DOHH2 (cell line): ENCODE results near the gene KIRREL3.
A peak's percentile ranks its signal among the peaks of the same experiment; 100 is the strongest.

ENCODE experiments used
- H3F3A ChIP-seq: fragments of 200-600 bp; sonication (generic), shearing (Covaris generic); 2 replicates; pipeline ENCODE4 v1.6.0; 2016; ENCODE audit warnings: antibody characterized with exemption, mild to moderate bottlenecking; ENCODE audit not compliant: control insufficient read depth, insufficient read depth
- H3K27ac ChIP-seq: fragments of 200-600 bp; sonication (generic); 2 replicates; pipeline ENCODE4 v1.5.1; 2014; ENCODE audit warnings: low read depth, mild to moderate bottlenecking, low read length, moderate library complexity
- H3K27me3 ChIP-seq: fragments of 200-600 bp; sonication (generic); 2 replicates; pipeline ENCODE4 v1.6.1; 2014; ENCODE audit warnings: mild to moderate bottlenecking, low read length, mixed read lengths; ENCODE audit not compliant: control insufficient read depth
- H3K36me3 ChIP-seq: fragments of 200-600 bp; sonication (generic); 2 replicates; pipeline ENCODE4 v1.6.1; 2014; ENCODE audit warnings: mild to moderate bottlenecking, low read length, moderate library complexity, mixed read lengths; ENCODE audit not compliant: control insufficient read depth
- H3K4me1 ChIP-seq: fragments of 200-600 bp; sonication (generic); 2 replicates; pipeline ENCODE4 v1.6.1; 2014; ENCODE audit warnings: mild to moderate bottlenecking, low read length, mixed read lengths; ENCODE audit not compliant: control insufficient read depth
- H3K4me2 ChIP-seq: fragments of 200-600 bp; sonication (generic); 2 replicates; pipeline ENCODE4 v1.6.0; 2014; ENCODE audit warnings: mild to moderate bottlenecking, low read length, moderate library complexity
- H3K4me3 ChIP-seq: fragments of 200-600 bp; sonication (generic); 2 replicates; pipeline ENCODE4 v1.5.1; 2014; ENCODE audit warnings: mild to moderate bottlenecking, low read length, mixed read lengths
- H3K79me2 ChIP-seq: fragments of 200-600 bp; sonication (generic); 2 replicates; pipeline ENCODE4 v1.6.1; 2014; ENCODE audit warnings: mild to moderate bottlenecking, low read length, mixed read lengths; ENCODE audit not compliant: control insufficient read depth
- H3K9me2 ChIP-seq: fragments of 200-600 bp; sonication (generic); replicated peaks from 2 replicates; pipeline ENCODE4 v1.6.1; 2014; ENCODE audit warnings: mild to moderate bottlenecking, low read length, mixed read lengths; ENCODE audit not compliant: control insufficient read depth
- H3K9me3 ChIP-seq: fragments of 200-600 bp; sonication (generic); 2 replicates; pipeline ENCODE4 v1.6.1; 2014; ENCODE audit warnings: antibody characterized with exemption, low read length, mixed read lengths; ENCODE audit not compliant: control insufficient read depth, insufficient read depth
- H4K20me1 ChIP-seq: fragments of 200-600 bp; sonication (generic); 2 replicates; pipeline ENCODE4 v1.6.0; 2014; ENCODE audit warnings: low read depth, mild to moderate bottlenecking, antibody characterized with exemption, low read length, moderate library complexity; ENCODE audit not compliant: control insufficient read depth, insufficient read depth
- CTCF ChIP-seq: fragments of 200-600 bp; sonication (generic); IDR thresholded peaks from one replicate; pipeline ENCODE4 v1.5.1; 2014; ENCODE audit warnings: antibody characterized with exemption, mild to moderate bottlenecking, low read depth, low read length; ENCODE audit not compliant: poor library complexity, severe bottlenecking
- EZH2phosphoT487 ChIP-seq: fragments of 200-600 bp; sonication (generic); IDR thresholded peaks from 2 replicates; pipeline ENCODE4 v1.6.1; 2017; ENCODE audit warnings: borderline replicate concordance, mild to moderate bottlenecking, antibody characterized with exemption, low read length, moderate library complexity, mixed read lengths

KIRREL3 gene

GRCh38 chr11:126485986-126486635 lies 514.5 kb downstream of the KIRREL3 start:
- Histone ChIP-seq H3K79me2 (no peaks in the 10 kb centered on the region), H3K9me2 (no peaks in the 10 kb centered on the region), H3K36me3 (no peaks in the 10 kb centered on the region), H3K9me3 (no peaks in the 10 kb centered on the region), H3K27ac (no peak overlapping the region), H3K27me3 (no peaks in the 10 kb centered on the region), H3K4me3 (no peak overlapping the region), H3K4me2 (no peak overlapping the region), H3F3A (no peaks in the 10 kb centered on the region), H4K20me1 (no peaks in the 10 kb centered on the region), H3K4me1 (peaks cover 18% of the 10 kb centered on the region)
- no peak for TF ChIP-seq CTCF
- no peak for TF ChIP-seq EZH2phosphoT487

- Histone ChIP-seq H3F3A (no peaks in the 10 kb centered on the region), H3K9me2 (no peaks in the 10 kb centered on the region), H3K4me3 (no peak overlapping the region), H3K79me2 (no peaks in the 10 kb centered on the region), H4K20me1 (no peaks in the 10 kb centered on the region), H3K27me3 (no peaks in the 10 kb centered on the region), H3K4me2 (peak overlapping the region; percentile 44), H3K27ac (no peak overlapping the region), H3K4me1 (peaks cover 26% of the 10 kb centered on the region), H3K36me3 (no peaks in the 10 kb centered on the region), H3K9me3 (no peaks in the 10 kb centered on the region)
- no peak for TF ChIP-seq EZH2phosphoT487
- TF ChIP-seq CTCF, result peak; percentile 40
Observed at GRCh38 chr11:126485021-126485792, 515.4 kb downstream of the KIRREL3 start.

- H3K4me1 ChIP-seq, result peaks cover 29% of the 10 kb centered on the region
- no peaks in the 10 kb centered on the region for H4K20me1 ChIP-seq
- H3K4me2 ChIP-seq, result no peak overlapping the region
- no peaks in the 10 kb centered on the region for H3K79me2 ChIP-seq
- no peaks in the 10 kb centered on the region for H3F3A ChIP-seq
- no peaks in the 10 kb centered on the region for H3K9me2 ChIP-seq
- no peak for TF ChIP-seq EZH2phosphoT487
- no peak for TF ChIP-seq CTCF
- no peak overlapping the region for H3K27ac ChIP-seq
- H3K9me3 ChIP-seq, result no peaks in the 10 kb centered on the region
- H3K36me3 ChIP-seq, result no peaks in the 10 kb centered on the region
- H3K27me3 ChIP-seq, result no peaks in the 10 kb centered on the region
- H3K4me3 ChIP-seq, result no peak overlapping the region
Observed at GRCh38 chr11:126484266-126484665, 516.3 kb downstream of the KIRREL3 start.
